Stimulated activated CD4-positive, alpha-beta T cell treated with anti-CD3 and anti-CD28 coated beads, TNF-alpha, amount 100 ng/mL, for 4 hours (primary cell): ENCODE results near the gene CFAP97D2.

Experiments used
- DNase-seq, 3 experiments: peaks; one replicate each; pipeline ENCODE4 v3.0.0-alpha.2; 2020; ENCODE audit warnings: low read depth in 3 of 3

The CFAP97D2 gene

GRCh38 chr13:114199954-114200353, 20.9 kb downstream of the CFAP97D2 start:
- DNase-seq = no peak

- no peak for DNase-seq
These were observed 21.4 kb downstream of the CFAP97D2 start for GRCh38 chr13:114200399-114200911.

- no peak for DNase-seq
These were observed 23.5 kb downstream of the CFAP97D2 start for GRCh38 chr13:114202581-114202980.

- no peak for DNase-seq
These were observed 24.5 kb downstream of the CFAP97D2 start for GRCh38 chr13:114203536-114203935.

GRCh38 chr13:114204894-114205293, 25.8 kb downstream of the CFAP97D2 start:
- DNase-seq = no peak

- no peak for DNase-seq
These were observed 29.1 kb downstream of the CFAP97D2 start for GRCh38 chr13:114208134-114208533.

GRCh38 chr13:114211446-114212157, 32.5 kb downstream of the CFAP97D2 start:
- DNase-seq = no peak

GRCh38 chr13:114212158-114212495, 33.1 kb downstream of the CFAP97D2 start:
- no peak for DNase-seq

GRCh38 chr13:114213980-114214379, 34.9 kb downstream of the CFAP97D2 start:
- DNase-seq = no peak

GRCh38 chr13:114219392-114219791, 40.3 kb downstream of the CFAP97D2 start:
- DNase-seq = no peak

- no peak for DNase-seq
These were observed 43.5 kb downstream of the CFAP97D2 start for GRCh38 chr13:114222461-114222968.

- DNase-seq = no peak
These were observed 45.1 kb downstream of the CFAP97D2 start for GRCh38 chr13:114224201-114224600.

GRCh38 chr13:114225610-114226009, 46.6 kb downstream of the CFAP97D2 start:
- no peak for DNase-seq

GRCh38 chr13:114226088-114226487, 47.0 kb downstream of the CFAP97D2 start:
- DNase-seq = no peak

GRCh38 chr13:114226699-114227323, 47.8 kb downstream of the CFAP97D2 start:
- DNase-seq = peak; percentile 66 to 79 (median 76)

- DNase-seq = no peak
These were observed 48.5 kb downstream of the CFAP97D2 start for GRCh38 chr13:114227528-114227927.

- no peak for DNase-seq
These were observed 49.1 kb downstream of the CFAP97D2 start for GRCh38 chr13:114228176-114228575.

GRCh38 chr13:114229506-114229905, 50.4 kb downstream of the CFAP97D2 start:
- DNase-seq = no peak

- DNase-seq = no peak
These were observed 51.1 kb downstream of the CFAP97D2 start for GRCh38 chr13:114230117-114230516.

- no peak for DNase-seq
These were observed 51.5 kb downstream of the CFAP97D2 start for GRCh38 chr13:114230575-114230974.

GRCh38 chr13:114231886-114232285, 52.8 kb downstream of the CFAP97D2 start:
- DNase-seq = no peak

GRCh38 chr13:114234266-114234644, 55.2 kb downstream of the CFAP97D2 start:
- DNase-seq = no peak
